ENCODE measurements around the gene PLOD1. TPM values are rescaled to one million over a fixed set of nuclear protein-coding genes. Genes with fewer than 3 reads are reported as not detected.

PLOD1 gene
- total and polyA plus RNA-seq, 2 of the 13 experiments (the other 11 are each of a cell fraction or from before 2014, with no cell fraction given) = 70.1 to 318 TPM

- TF ChIP-seq, protein P1, sequence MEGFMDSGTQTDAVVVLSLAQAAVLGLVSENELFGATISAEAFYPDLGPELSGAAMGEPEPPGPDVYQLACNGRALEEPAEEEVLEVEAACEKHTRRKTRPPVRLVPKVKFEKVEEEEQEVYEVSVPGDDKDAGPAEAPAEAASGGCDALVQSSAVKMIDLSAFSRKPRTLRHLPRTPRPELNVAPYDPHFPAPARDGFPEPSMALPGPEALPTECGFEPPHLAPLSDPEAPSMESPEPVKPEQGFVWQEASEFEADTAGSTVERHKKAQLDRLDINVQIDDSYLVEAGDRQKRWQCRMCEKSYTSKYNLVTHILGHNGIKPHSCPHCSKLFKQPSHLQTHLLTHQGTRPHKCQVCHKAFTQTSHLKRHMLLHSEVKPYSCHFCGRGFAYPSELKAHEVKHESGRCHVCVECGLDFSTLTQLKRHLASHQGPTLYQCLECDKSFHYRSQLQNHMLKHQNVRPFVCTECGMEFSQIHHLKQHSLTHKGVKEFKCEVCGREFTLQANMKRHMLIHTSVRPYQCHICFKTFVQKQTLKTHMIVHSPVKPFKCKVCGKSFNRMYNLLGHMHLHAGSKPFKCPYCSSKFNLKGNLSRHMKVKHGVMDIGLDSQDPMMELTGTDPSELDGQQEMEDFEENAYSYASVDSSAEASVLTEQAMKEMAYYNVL (CRISPR knock-in tag; IDR thresholded peaks at IDR 0.05; ENCODE audit: borderline replicate concordance) = no peak
- TF ChIP-seq RFX1 (IDR thresholded peaks at IDR 0.05) (no peak), GABPA (IDR thresholded peaks at IDR 0.05; ENCODE audit: low read depth, low read length) (no peak), GABPA (CRISPR knock-in tag; IDR thresholded peaks at IDR 0.05; ENCODE audit: low read depth) (0 out of 2 replicates have a peak, but pooled peaks have one; percentile 13), GRHL1 (CRISPR knock-in tag; conservative IDR thresholded peaks at IDR 0.05) (no peak), ZNF879 (CRISPR knock-in tag; IDR thresholded peaks at IDR 0.05) (no peak), NFKB2 (CRISPR knock-in tag; IDR thresholded peaks at IDR 0.05; ENCODE audit: borderline replicate concordance) (no peak), MED13 (CRISPR knock-in tag; IDR thresholded peaks at IDR 0.05) (no peak), ZNF75D (CRISPR knock-in tag; IDR thresholded peaks at IDR 0.05; ENCODE audit: borderline replicate concordance) (no peak), ZNF121 (CRISPR knock-in tag; IDR thresholded peaks at IDR 0.05) (no peak), ZNF7 (CRISPR knock-in tag; IDR thresholded peaks at IDR 0.05) (no peak), ELF1 (CRISPR knock-in tag; IDR thresholded peaks at IDR 0.05) (no peak), SAP130 (CRISPR knock-in tag; IDR thresholded peaks at IDR 0.05; ENCODE audit: low read depth) (0 out of 2 replicates have a peak, but pooled peaks have one; percentile 53), NFKBIZ (CRISPR knock-in tag; IDR thresholded peaks at IDR 0.05) (no peak), ZNF674 (CRISPR knock-in tag; IDR thresholded peaks at IDR 0.05; ENCODE audit: low read depth) (no peak), KDM5A (IDR thresholded peaks at IDR 0.05; ENCODE audit: borderline replicate concordance, low read length) (peak; percentile 27; the same call in 1 of the 2 replicates), EHMT2 (IDR thresholded peaks at IDR 0.05; ENCODE audit: borderline replicate concordance, low read depth, low read length) (no peak), ZBTB38 (CRISPR knock-in tag; IDR thresholded peaks at IDR 0.05) (no peak), ZNF781 (CRISPR knock-in tag; IDR thresholded peaks at IDR 0.05; ENCODE audit: borderline replicate concordance, not compliant biosample characterization) (no peak), AGO2 (optimal IDR thresholded peaks at IDR 0.05; ENCODE audit: low read depth, low read length) (no peak), ZNF619 (CRISPR knock-in tag; IDR thresholded peaks at IDR 0.05) (no peak), HOXD1 (CRISPR knock-in tag; IDR thresholded peaks at IDR 0.05) (no peak), ZNF292 (CRISPR knock-in tag; IDR thresholded peaks at IDR 0.05; ENCODE audit: borderline replicate concordance, low read depth) (no peak), HCFC1 (IDR thresholded peaks at IDR 0.05; ENCODE audit: low read depth, low read length) (no peak)
- TF ChIP-seq, protein P2, sequence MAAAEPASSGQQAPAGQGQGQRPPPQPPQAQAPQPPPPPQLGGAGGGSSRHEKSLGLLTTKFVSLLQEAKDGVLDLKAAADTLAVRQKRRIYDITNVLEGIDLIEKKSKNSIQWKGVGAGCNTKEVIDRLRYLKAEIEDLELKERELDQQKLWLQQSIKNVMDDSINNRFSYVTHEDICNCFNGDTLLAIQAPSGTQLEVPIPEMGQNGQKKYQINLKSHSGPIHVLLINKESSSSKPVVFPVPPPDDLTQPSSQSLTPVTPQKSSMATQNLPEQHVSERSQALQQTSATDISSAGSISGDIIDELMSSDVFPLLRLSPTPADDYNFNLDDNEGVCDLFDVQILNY (CRISPR knock-in tag; conservative IDR thresholded peaks at IDR 0.05) = no peak
- TF ChIP-seq, protein P3, sequence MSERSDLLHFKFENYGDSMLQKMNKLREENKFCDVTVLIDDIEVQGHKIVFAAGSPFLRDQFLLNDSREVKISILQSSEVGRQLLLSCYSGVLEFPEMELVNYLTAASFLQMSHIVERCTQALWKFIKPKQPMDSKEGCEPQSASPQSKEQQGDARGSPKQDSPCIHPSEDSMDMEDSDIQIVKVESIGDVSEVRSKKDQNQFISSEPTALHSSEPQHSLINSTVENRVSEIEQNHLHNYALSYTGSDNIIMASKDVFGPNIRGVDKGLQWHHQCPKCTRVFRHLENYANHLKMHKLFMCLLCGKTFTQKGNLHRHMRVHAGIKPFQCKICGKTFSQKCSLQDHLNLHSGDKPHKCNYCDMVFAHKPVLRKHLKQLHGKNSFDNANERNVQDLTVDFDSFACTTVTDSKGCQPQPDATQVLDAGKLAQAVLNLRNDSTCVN (CRISPR knock-in tag; IDR thresholded peaks at IDR 0.05; ENCODE audit: borderline replicate concordance) = no peak
Observed at GRCh38 chr1:11927866-11928592, 6.5 kb upstream of the PLOD1 start (continued).
